HepG2 (cell line): ENCODE results near the gene CAMK2D.

Experiments used
- DNMT1 ChIP-seq: sonication (generic); formaldehyde crosslinking; IDR thresholded peaks from 2 replicates; pipeline ENCODE4 v1.5.1; 2020; ENCODE audit warnings: mild to moderate bottlenecking, missing genetic modification reagents
- HCFC1 ChIP-seq: fragments of 150-350 bp; IDR thresholded peaks from 2 replicates; pipeline ENCODE4 v1.6.1; 2014; ENCODE audit warnings: low read depth, low read length
- HOXA3 ChIP-seq: sonication (generic); formaldehyde crosslinking; IDR thresholded peaks from 2 replicates; pipeline ENCODE4 v1.5.0; 2020; ENCODE audit warnings: missing genetic modification reagents
- KDM5B ChIP-seq: sonication (generic); formaldehyde crosslinking; IDR thresholded peaks from 2 replicates; pipeline ENCODE4 v1.4.0; 2020; ENCODE audit warnings: missing genetic modification reagents, mild to moderate bottlenecking, borderline replicate concordance
- PRPF4 ChIP-seq: fragments of 200-400 bp; formaldehyde crosslinking; IDR thresholded peaks from 2 replicates; pipeline ENCODE4 v1.6.1; 2016; ENCODE audit warnings: low read length, low read depth; ENCODE audit not compliant: poor library complexity, severe bottlenecking
- SRF ChIP-seq: IDR thresholded peaks from 2 replicates; pipeline ENCODE4 v1.6.1; 2011; ENCODE audit warnings: mild to moderate bottlenecking, low read depth, low read length, moderate library complexity
- ZNF451 ChIP-seq: sonication (generic); formaldehyde crosslinking; IDR thresholded peaks from 2 replicates; pipeline ENCODE4 v1.5.0; 2020; ENCODE audit warnings: mild to moderate bottlenecking, missing genetic modification reagents
- ZNF576 ChIP-seq: sonication (generic); formaldehyde crosslinking; IDR thresholded peaks from 2 replicates; pipeline ENCODE4 v1.4.0; 2020; ENCODE audit warnings: mild to moderate bottlenecking, missing genetic modification reagents
- TF ChIP-seq, protein P1 (sequence below): sonication (generic); formaldehyde crosslinking; IDR thresholded peaks from 2 replicates; pipeline ENCODE4 v1.5.0; 2020; ENCODE audit warnings: mild to moderate bottlenecking, missing genetic modification reagents, moderate library complexity

- TF ChIP-seq HOXA3 (CRISPR knock-in tag) (no peak), KDM5B (CRISPR knock-in tag) (no peak), DNMT1 (CRISPR knock-in tag) (no peak), PRPF4 (no peak), HCFC1 (no peak), SRF (no peak), ZNF451 (no peak), ZNF576 (CRISPR knock-in tag) (no peak)
- TF ChIP-seq, protein P1, sequence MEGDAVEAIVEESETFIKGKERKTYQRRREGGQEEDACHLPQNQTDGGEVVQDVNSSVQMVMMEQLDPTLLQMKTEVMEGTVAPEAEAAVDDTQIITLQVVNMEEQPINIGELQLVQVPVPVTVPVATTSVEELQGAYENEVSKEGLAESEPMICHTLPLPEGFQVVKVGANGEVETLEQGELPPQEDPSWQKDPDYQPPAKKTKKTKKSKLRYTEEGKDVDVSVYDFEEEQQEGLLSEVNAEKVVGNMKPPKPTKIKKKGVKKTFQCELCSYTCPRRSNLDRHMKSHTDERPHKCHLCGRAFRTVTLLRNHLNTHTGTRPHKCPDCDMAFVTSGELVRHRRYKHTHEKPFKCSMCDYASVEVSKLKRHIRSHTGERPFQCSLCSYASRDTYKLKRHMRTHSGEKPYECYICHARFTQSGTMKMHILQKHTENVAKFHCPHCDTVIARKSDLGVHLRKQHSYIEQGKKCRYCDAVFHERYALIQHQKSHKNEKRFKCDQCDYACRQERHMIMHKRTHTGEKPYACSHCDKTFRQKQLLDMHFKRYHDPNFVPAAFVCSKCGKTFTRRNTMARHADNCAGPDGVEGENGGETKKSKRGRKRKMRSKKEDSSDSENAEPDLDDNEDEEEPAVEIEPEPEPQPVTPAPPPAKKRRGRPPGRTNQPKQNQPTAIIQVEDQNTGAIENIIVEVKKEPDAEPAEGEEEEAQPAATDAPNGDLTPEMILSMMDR, result no peak
Measured at GRCh38 chr4:113407409-113407808, 354.1 kb downstream of the CAMK2D start.
